Stimulated activated CD8-positive, alpha-beta memory T cell treated with anti-CD3 and anti-CD28 coated beads, Interleukin-7, amount 100 ng/mL, for 4 hours (primary cell): ENCODE results near the gene BLVRB.
"Not testable (repeated sequence)": the region's sequence is repeated elsewhere in the genome, so short reads cannot be mapped to it uniquely, and the experiment has no call there.

Experiments
- DNase-seq, 2 donors: peaks; one replicate each; pipeline ENCODE4 v3.0.0-alpha.2; 2020; ENCODE audit warnings: low read depth in 2 of 2

The BLVRB gene

DNA sequence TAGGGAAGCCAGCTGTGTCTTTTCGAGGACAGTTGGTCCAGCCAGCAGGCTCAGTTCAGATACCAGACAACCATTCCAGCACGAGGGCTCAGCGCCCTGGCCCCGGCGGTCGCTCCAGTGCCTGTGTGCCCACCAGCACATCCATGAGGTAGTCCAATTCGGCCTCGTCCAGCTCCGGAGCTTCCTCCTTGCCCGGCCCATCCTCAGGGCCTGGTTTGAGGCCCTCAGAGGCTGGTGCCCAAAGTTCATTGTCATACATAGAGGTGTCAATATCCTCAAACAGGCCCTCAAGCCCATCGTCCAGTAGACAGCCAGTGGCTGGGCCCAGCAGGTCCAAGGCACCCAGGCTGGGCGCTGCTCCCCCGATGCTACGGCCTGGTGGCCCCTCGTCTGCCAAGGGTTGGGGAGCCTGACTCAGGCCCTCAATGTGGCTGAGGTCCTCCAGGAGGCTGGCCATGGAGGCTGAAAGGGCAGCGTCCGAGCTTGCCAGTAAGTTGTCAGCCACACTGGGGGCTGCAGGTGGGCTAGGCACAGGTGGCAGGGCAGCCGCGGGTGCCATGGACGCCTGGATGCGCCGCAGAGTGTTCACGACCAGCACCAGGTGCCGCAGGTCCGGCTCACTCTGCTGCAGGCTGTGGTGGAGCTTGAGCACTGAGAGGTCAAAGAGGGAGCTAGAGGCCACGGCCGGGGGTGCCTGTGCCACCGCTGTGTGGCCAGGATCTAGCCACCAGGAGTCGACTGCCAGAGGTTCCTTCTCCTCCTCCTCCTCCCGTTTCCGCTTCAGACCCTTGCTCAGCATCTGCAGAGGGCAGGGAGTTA lies 42.6 kb downstream of the BLVRB start:
- no peak for DNase-seq

DNA sequence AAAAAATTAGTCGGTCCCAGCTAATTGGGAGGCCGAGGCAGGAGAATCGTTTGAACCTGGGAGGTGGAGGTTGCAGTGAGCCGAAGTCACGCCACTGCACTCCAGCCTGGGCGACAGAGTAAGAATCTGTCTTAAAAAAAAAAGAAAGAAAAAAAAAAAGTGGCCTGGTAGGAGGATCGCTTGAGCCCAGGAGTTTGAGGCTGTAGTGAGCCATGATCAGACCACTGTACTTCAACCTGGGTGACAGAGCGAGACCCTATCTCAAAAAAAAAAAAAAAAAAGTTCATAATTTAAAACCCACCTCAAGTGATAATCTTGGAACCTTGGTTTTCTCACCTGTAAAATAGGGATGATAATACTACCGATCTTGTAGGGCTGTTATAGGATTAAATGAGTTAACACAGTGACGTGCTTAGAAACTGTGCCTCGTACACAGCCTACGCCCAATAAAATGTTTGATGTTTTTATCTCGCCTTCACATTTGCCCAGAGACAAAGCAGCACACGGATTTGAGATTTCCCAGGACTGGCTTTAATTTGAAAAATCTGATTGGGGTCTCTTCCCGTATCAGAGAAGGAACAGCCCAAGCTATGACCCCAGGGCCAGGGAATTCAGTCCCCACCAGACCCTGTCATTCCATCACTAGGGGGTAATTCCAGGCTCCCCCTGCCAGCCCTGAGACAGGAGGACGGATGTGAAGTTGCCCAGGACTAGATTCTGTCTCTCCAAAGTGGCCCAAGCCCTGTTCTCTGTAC lies 43.4 kb downstream of the BLVRB start:
- DNase-seq, result no peak

DNA sequence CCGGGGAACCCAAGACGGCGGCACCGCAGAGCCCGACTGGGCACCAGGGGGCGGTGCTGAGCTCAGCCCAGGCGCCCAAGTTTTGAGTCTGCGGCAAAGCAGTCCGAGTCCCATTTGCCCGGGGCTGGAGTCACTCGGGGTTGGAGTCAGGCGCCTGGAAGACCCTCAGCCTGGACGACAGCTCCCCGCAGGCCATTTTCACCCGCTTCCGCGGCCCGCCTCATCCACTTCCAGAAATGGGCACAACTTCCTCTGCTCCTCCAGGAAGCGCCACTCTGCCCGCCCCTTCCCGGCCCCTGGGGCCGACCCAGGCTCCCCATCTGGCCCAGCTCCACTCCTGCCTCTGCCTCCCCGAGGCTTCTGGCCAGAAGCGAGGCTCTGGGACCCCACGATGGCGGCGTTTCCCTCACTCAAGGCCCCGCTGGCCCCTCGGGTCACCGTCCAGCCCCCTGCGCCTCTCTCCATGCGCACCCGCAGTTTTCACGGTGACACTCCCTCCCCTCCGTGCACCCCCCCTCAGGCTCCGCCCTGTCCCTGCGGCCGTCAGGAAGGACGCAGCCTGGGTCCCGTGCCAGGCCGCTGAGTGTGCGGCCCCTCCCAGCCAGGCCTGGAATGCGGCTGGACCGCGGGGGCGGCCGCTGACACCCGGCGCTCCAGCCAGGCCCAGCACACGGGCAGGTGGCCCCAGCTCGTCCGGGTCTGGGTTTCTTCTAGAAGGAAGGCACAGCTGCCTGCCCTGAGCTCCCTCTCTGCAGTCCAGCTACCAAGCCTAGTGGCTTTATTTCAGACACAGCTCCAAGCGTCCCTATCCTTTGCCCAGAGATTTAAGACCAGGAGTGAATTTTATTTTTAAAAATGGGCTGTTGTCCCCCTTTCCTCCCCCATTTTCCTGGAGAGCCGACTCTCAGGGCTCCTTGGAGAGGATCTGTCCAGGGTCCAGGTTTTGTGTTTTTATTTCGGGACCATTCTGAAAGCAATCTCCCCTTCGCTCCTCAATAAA lies 44.5 kb downstream of the BLVRB start:
- DNase-seq, result peak in 1 of 2 donors; percentile 61

DNA sequence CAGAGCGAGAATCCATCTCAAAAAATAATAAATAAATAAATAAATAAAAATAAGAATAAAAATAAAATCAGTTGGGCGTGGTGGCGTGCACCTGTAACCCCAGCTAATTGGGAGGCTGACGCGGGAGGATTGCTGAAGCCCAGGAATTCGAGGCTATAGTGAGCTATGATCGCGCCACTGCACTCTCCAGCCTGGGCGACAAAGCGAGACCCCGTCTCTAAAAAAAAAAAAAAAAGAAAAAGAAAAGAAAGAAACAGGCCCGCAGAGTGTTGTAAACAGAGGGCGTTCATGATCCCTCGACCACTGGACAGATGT lies 45.1 kb downstream of the BLVRB start:
- DNase-seq, result no peak

DNA sequence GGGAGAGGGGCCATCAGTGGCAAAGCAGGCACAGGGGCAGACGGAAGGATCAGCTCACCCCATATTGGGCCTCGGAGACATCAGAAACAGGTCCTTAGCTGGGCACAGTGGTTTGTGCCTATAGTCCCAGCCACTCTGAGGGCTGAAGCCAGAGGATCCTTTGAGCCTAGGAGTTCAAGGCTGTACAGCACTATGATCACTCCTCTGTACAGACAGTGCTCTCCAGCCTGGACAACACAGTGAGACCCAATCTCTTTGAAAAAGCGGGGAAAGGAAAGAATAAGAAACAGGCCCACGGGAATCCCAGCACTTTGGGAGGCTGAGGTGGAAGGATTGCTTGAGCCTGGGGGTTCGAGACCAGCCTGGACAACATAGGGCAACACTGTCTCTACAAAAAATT lies 45.8 kb downstream of the BLVRB start:
- DNase-seq, result no peak

DNA sequence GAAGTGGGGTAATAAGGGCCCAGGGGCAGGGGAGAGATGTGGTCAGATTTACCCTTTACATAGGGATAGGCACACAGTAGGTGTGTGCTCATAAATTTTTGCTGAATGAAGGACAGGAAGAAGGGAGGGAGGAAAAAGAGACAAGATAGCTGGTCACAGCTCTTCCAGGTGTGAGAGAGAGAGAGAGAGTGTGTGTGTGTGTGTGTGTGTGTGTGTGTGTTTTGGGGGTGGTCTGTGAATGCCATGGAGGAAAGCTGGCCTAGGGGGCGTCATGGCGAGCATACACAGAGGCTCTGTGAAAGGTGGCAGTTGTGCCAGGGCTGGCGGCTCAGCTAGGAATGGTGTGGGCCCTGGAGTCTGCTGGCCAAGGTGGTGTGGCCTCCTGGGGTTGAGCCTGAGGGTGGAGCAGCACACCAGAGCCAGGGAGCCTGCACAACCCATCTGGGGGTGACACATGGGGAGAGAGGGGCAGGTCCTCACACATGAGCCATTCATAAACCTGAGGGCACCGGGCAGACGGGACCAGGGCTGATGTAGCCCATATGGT lies 46.4 kb downstream of the BLVRB start:
- no peak for DNase-seq

DNA sequence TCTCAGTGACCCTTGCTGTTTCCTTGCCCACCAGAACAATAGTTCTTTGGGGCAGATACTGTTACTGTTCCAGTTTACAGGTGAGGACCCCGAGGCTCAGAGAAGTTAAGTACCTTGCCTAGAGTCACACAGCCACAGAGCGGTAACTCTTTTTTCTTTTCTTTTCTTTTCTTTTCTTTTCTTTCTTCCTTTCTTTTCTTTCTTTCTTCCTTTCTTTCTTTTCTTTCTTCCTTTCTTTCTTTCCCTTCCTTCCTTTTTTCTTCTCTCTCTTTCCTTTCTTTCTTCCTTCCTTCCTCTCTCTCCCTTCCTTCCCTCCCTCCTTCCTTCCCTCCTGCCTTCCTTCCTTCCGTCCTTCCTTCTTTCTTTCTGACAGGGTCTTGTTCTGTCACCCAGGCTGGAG lies 47.5 kb downstream of the BLVRB start:
- no peak for DNase-seq

DNA sequence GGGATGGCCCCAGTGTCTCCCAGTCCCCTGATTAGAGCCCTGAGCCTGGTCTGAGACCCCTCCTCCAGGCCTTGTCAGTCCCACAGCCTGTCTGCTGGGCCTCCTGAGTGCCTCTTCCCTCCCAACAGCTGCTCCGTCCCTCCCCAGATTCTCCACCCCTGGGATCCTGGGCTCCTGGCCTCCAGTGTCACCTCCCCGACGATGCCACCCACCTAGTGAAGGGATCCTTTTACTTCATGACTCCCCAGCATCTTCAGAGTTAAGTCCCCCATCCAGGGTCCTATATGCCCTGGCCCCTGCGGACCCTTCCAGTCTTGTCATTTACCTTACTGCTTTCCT lies 47.9 kb downstream of the BLVRB start:
- no peak for DNase-seq

DNA sequence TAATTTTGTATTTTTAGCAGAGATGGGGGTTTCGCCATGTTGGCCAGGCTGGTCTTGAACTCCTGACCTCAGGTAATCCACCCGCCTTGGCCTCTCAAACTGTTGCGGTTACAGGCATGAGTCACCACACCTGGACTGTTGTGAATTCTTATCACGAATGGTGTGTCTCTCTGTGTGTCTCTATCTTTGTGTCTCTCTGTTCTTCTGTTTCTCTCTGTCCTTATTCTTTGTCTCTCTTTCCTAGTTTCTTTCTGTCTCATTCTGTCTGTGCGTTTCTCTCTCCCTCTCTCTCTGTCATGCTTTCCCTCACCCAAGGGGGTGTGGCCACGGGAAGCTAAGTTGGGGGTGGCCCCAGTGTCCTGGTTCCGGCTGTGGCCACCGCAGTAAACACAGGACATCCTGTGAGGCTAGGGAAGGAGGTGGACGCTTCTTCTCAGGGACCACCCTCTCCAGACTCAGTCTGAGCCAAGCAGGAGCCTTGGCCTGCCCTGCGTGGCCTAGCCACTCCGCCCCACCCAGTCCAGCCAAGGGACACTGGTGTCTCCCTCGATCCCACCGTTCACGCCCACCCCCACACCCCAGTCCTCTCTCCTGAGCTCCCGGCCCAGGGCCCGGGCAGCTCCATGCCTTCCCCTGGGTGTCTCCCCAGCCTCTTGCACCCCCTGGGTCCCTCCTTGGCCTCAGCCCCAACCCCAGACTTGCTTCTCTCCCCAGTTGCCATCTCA lies 48.5 kb downstream of the BLVRB start:
- no peak for DNase-seq

DNA sequence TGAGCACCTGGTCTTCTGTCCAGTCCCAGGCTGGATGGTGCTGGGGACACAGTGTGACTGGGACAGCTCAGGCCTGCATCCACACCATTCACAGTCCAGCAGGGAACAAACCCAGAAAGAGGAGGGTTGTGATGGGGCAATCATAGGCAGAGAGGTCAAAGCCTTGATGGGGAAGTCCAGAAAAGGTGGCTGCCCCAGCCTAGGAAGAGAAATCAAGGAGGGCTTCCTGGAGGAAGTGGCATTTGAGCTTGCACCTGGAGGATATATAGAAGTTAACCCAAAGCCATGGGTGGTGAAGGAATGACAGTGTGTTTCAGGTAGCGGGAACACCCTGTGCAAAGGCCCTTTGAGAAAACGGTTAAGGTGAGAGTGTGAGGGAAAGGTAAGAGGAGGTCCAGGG lies 49.8 kb downstream of the BLVRB start:
- no peak for DNase-seq

DNA sequence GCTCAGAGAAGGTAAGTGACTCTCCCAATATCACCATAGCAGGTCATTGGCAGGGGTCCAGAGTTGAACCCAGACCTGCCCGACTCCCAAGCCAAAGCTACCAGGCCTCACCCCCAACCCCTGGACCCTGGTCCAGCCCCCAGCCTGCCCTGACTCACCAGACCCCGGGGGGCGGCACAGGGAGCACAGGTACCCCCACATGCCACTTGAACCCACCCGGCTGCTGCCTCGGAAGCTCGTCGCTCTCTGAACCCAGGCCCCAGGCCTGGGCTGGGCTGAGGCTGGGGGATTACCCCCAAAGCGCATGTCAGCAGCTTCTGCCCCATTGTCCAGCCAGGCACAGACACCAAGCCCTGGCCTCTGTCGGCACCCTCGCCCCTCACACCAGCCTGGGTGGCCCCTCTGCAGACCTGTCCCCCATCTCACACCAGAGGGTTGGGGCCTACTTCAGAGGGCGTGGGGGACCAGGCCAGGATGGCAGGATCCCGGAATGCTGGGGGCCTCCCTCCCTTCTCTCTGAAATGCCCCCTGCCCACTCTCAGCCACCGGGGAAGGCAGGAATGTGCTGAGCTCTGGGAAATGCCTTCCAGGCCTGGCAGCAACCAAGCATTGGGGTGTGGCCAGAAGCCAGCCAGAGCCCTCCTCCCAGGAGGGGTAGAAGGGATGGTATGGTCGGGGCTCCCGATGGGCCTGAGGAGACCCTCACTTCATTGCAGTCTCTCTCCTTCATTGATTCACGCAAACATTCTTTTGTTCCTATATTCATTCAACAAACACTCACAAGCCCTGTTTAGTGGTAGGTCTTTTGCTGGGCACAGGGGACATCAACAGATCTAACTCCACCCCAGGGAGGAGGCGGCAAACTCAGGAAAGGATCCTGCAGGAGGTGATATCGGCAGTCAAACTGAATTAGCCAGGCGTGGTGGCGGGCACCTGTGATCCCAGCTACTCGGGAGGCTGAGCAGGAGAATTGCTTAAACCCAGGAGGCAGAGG lies 50.7 kb downstream of the BLVRB start:
- DNase-seq, result no peak

DNA sequence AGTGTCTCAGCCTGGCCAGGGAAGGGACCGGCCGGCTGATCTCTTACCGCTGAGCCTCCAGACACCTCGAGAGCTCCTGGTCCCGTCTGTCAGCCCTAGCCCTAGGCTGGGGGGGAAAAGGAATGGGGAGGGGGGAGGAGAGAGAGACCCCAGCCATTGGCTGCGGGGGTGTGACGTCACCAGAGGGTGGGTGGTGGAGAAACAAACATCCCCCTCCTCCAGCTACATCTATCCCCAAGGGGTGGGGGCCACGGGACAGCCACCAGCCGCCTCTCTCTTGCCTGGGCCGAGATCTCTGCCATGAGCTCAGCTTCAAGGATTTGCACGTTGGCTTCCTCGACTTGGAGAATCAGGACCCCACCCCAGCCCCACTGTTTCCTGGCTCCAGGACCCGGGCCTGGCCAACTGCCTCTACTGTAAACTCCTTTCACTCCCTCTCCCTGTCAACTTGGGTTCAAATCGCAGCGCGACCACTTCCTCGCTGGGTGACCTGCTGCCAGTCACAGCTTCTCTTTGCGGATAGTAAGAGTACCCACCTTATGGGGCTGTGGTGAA lies 52.2 kb downstream of the BLVRB start, which contains the start of gene PRX:
Gene PRX (minus strand): TSS at position 88 of the 555 bp plus-strand sequence. CDS start 5,446 bp downstream, outside the sequence.
- no peak for DNase-seq

DNA sequence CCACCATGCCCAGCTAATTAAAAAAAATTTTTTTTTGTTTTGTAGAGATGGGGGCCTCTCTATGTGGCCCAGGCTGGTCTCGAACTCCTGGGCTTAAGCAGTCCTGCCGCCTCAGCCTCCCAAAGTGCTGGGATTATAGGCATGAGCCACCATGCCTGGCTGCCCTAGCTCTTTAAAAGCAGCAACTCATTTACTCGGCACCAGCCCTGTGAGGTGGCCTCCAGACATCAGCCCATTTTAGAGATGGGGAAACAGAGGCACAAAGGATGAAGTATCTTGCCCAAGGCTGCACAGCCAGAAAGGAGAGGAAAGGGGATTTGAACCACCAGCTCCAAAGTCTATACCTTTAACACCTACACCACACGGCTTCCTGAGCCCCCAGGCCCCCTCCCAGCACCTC lies 52.7 kb downstream of the BLVRB start:
- DNase-seq, result no peak

DNA sequence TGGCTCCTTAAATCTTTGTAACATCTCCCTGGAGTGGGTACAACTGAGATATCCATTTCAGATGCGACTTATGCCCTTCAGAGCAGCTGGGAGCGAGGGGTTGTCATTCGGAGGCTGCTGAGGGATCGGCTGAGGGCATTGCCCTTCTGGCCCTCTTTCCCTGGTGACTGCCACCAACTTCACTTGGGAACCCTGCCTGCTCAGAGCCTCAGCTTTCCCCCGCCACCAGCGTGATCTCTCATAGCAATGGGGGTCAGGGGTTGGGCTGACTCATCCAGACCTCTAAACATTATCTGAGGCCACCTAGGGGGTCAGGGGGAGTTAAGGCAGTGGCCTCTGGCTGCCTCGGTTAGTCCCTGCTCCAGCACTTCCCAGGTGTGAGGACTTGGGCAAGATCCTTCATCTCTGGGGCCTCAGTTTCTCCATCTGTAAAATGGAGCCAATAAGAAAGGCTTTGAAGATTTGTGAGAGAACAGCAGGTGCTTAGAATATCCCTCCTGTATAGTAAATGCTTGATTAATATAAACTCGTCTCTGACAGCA lies 53.5 kb downstream of the BLVRB start:
- no peak for DNase-seq

DNA sequence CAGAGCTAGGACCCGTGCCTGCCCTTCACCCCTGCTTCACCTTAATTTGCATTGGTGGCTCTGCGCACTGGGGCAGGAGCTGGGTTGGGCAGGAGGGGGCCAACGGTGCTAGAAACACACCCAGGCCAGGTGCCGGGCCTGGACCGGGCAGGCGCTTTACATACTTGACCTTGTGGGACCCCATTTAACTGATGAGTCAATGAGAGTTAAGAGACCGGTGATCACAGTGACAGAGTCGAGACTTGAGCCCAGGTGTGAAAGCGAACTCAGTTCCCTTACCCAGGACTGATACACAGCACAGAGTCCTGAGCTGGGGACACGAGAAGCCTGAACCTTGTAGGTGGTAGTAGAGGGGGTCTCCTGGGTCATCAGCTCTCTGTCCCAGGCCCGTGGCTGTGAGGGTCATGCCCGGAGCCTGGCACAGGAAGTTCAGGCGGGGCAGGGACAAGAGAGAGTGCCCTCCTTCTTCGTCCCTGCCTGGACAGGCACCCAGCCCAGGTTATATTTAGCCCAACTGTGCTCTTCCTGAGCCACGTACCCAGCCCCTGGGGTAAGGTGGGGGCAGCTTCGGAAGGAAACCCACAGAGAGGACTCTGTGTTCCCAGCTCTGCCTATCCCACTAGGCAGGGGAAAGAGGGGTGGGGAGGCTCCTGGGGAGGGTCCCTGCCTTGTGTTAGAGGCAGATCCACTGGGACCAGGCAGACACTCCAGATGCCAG lies 54.3 kb downstream of the BLVRB start:
- DNase-seq, result no peak

DNA sequence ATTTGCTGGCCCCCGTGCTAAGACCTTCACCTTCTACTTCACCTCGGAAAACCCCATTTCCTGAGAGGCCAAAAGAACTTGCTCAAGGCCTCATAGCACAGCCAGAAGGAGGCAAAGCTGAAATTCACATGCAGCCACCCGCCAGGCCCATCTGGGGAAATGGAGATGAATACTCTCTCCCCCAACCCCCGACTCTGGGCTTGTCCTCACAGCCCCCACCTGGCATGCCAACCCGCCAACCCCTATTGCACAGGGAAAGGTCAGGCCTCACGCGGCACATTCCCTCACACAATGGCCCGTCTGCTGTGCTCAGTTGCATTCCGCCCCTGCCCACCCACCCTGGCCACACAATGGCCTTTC lies 55.5 kb downstream of the BLVRB start:
- no peak for DNase-seq

DNA sequence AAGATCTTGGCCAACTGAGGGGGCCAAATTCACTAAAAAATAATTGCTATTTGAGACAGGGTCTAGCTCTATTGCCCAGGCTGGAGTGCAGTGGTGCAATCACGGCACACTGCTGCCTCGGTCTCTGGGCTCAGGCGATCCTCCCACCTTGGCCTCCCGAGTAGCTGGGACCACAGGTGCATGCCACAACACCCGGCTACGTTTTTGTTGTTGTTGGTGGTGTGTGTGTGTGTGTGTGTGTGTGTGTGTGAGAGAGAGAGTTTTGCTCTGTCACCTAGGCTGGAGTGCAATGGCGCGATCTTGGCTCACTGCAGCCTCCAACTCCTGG lies 57.0 kb downstream of the BLVRB start:
- not testable (repeated sequence) for DNase-seq

DNA sequence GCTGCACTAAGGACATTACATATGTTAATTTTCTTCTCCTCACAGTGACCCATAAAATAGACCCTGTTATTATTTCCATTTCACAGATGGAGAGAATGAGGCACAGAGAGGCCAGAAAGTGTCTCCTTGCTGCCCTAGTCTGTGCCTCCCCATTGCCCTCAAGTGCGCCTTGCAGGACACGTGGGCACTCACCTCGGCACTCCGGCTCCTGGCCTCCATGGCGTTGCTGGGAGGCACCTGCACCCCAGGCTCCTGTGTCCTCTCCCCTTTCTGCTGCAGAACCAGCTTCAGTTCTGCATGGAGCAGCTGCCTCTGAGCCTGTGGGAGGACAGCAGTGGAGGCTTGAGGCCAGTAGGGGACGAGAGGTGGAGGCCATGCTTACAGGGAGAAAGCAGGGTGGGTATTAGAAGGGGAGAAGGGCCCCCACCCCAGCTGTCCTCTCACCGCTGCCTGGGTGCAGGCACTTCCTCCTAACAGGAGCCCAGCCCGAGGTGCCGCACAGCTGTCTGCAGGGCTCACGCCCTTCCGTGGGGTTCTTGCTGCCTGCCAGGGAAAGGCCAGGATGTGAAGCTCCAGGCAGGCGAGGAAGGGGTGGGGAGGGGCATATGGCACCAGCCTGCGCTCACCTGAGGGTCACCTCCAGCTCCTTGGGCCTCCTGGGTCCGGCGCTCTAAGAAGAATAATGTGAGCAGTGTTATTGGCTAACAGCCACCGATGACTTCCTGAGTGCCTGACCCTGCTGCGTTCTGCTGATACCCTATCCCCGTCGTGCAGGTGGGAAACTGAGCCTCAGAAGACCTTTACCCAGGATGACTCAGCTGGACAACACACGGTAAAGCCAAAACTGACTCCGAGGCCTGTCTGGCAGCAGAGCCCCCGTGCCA lies 57.6 kb downstream of the BLVRB start:
- DNase-seq, result no peak
